HUES6 (cell line): Measurements from ENCODE around the gene SQSTM1.

Source experiments
- H3K27ac ChIP-seq: 2 replicates; pipeline ENCODE4 v1.7.0; 2013; ENCODE audit warnings: low read depth, mild to moderate bottlenecking, low read length, inconsistent platforms
- H3K27me3 ChIP-seq: 2 replicates; pipeline ENCODE4 v1.6.1; 2013; ENCODE audit warnings: low read length; ENCODE audit not compliant: control insufficient read depth, insufficient read depth
- H3K36me3 ChIP-seq: 2 replicates; pipeline ENCODE4 v1.6.1; 2013; ENCODE audit warnings: low read length; ENCODE audit not compliant: control insufficient read depth, insufficient read depth
- H3K4me1 ChIP-seq: 2 replicates; pipeline ENCODE4 v1.6.1; 2013; ENCODE audit warnings: low read length; ENCODE audit not compliant: control insufficient read depth, insufficient read depth
- H3K4me3 ChIP-seq: 2 replicates; pipeline ENCODE4 v1.5.1; 2013; ENCODE audit warnings: low read depth, low read length
- H3K9ac ChIP-seq: one replicate; pipeline ENCODE4 v1.6.1; 2013; ENCODE audit warnings: mild to moderate bottlenecking, low read length
- H3K9me3 ChIP-seq: 2 replicates; pipeline ENCODE4 v1.6.1; 2013; ENCODE audit warnings: low read depth, low read length; ENCODE audit not compliant: control insufficient read depth, insufficient read depth

Gene SQSTM1

DNA sequence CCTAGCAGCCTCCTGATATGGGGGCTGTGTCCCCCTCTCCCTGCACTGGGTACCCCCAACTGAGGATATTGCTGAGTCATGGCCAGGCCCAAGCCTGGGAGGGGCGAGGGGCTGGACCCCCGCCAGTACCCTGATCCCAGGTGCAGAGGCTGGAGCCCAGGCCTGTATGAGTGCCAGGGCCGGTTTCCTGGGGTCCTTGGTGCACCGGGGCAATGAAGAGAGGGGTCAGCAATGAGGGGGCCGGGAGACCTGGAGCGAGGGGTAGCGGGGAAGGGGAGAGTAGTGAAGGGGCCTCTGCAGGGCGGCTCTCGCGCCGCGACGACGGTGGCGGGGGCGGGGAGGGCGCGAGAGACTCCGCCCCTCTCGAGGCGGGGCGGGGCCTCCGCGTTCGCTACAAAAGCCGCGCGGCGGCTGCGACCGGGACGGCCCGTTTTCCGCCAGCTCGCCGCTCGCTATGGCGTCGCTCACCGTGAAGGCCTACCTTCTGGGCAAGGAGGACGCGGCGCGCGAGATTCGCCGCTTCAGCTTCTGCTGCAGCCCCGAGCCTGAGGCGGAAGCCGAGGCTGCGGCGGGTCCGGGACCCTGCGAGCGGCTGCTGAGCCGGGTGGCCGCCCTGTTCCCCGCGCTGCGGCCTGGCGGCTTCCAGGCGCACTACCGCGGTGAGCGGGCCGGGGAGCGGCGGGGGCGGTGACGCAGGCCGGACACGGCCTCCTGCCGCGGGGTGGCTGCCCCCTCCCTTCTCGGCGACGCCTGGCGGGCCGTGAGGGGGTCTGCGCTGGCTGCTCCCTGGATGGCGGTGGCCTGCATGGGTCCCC is at the start of gene SQSTM1:
Gene SQSTM1 (plus strand): TSS at position 423 of the 815 bp plus-strand sequence. CDS start 32 bp downstream, at position 455.
- H3K36me3 ChIP-seq = peaks cover 38% of the 10 kb centered on the region
- H3K4me1 ChIP-seq = peaks cover 34% of the 10 kb centered on the region
- peak within 1 kb of the TSS; percentile 97 for H3K9ac ChIP-seq
- H3K27me3 ChIP-seq = no peaks in the 10 kb centered on the region
- no peaks in the 10 kb centered on the region for H3K9me3 ChIP-seq
- peak within 1 kb of the TSS; percentile 85 for H3K27ac ChIP-seq
- peak within 1 kb of the TSS; percentile 80 for H3K4me3 ChIP-seq

- Histone ChIP-seq H3K36me3 (peaks cover 91% of the 10 kb centered on the region), H3K4me3 (no peak overlapping the region), H3K4me1 (peaks cover 5% of the 10 kb centered on the region; the same call in 1 of the 2 replicates), H3K27ac (no peak overlapping the region), H3K9me3 (no peaks in the 10 kb centered on the region), H3K9ac (no peak overlapping the region), H3K27me3 (no peaks in the 10 kb centered on the region)
These were observed 49.3 kb upstream of the SQSTM1 start for GRCh38 chr5:179771311-179771895.

GRCh38 chr5:179772351-179772750 is 48.4 kb upstream of the SQSTM1 start:
- H3K36me3 ChIP-seq = peaks cover 90% of the 10 kb centered on the region
- no peaks in the 10 kb centered on the region for H3K4me1 ChIP-seq
- H3K27me3 ChIP-seq = no peaks in the 10 kb centered on the region
- no peak overlapping the region for H3K27ac ChIP-seq
- H3K4me3 ChIP-seq = no peak overlapping the region
- no peak overlapping the region for H3K9ac ChIP-seq
- H3K9me3 ChIP-seq = no peaks in the 10 kb centered on the region

GRCh38 chr5:179773686-179774040 is 47.0 kb upstream of the SQSTM1 start:
- no peaks in the 10 kb centered on the region for H3K4me1 ChIP-seq
- no peaks in the 10 kb centered on the region for H3K27me3 ChIP-seq
- H3K9ac ChIP-seq = no peak overlapping the region
- no peaks in the 10 kb centered on the region for H3K9me3 ChIP-seq
- H3K4me3 ChIP-seq = no peak overlapping the region
- no peak overlapping the region for H3K27ac ChIP-seq
- H3K36me3 ChIP-seq = peaks cover 93% of the 10 kb centered on the region

GRCh38 chr5:179774442-179774841 is 46.3 kb upstream of the SQSTM1 start:
- Histone ChIP-seq H3K9me3 (no peaks in the 10 kb centered on the region), H3K27me3 (no peaks in the 10 kb centered on the region), H3K9ac (no peak overlapping the region), H3K27ac (no peak overlapping the region), H3K4me1 (no peaks in the 10 kb centered on the region), H3K36me3 (peaks cover 92% of the 10 kb centered on the region), H3K4me3 (no peak overlapping the region)

- Histone ChIP-seq H3K27ac (no peak overlapping the region), H3K9me3 (no peaks in the 10 kb centered on the region), H3K4me1 (no peaks in the 10 kb centered on the region), H3K27me3 (no peaks in the 10 kb centered on the region), H3K4me3 (no peak overlapping the region), H3K36me3 (peaks cover 79% of the 10 kb centered on the region), H3K9ac (no peak overlapping the region)
These were observed 44.2 kb upstream of the SQSTM1 start for GRCh38 chr5:179776411-179776938.

DNA sequence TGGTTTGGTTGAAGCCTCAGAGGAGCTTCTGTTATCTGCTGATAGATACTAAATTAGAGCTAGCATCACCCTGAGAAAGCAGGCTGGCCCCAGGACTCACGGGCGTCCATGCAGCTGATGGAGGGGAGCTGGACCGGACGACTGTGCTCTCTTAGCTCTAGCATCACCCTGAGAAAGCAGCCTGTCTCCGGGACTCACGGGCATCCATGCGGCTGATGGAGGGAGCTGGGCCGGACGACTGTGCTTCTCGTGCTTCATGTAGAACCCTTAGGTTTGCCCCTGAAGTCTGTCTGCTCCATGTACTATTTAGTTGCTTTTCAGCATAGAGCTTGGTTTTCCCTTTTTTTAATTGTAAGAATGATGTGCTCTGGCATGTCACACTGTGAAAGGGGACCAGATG is 43.2 kb upstream of the SQSTM1 start:
- H3K9ac ChIP-seq = no peak overlapping the region
- H3K4me3 ChIP-seq = no peak overlapping the region
- H3K27ac ChIP-seq = no peak overlapping the region
- H3K27me3 ChIP-seq = no peaks in the 10 kb centered on the region
- no peaks in the 10 kb centered on the region for H3K4me1 ChIP-seq
- H3K9me3 ChIP-seq = no peaks in the 10 kb centered on the region
- peaks cover 69% of the 10 kb centered on the region for H3K36me3 ChIP-seq

DNA sequence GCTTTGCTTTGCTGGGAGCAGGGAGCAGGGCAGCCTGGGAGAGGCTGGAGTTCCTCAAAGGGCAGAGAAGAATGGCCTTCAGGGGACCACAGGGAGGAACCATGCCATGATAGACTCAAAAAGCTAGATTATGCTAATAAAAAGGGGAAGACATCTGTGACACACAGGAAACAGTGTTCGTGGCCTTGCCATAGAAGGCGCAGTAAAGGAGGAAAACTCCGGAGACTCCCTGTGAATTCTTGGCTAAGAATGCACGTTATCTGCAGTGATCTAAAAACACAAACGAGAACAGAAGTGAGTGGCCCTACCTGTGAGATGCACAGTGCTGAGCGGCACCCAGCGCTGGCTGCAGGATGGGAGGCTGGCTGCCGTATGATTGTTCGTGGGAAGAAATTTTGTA is 42.8 kb upstream of the SQSTM1 start:
- peaks cover 66% of the 10 kb centered on the region for H3K36me3 ChIP-seq
- H3K4me3 ChIP-seq = no peak overlapping the region
- H3K27me3 ChIP-seq = no peaks in the 10 kb centered on the region
- H3K9me3 ChIP-seq = no peaks in the 10 kb centered on the region
- no peak overlapping the region for H3K9ac ChIP-seq
- H3K27ac ChIP-seq = no peak overlapping the region
- no peaks in the 10 kb centered on the region for H3K4me1 ChIP-seq

DNA sequence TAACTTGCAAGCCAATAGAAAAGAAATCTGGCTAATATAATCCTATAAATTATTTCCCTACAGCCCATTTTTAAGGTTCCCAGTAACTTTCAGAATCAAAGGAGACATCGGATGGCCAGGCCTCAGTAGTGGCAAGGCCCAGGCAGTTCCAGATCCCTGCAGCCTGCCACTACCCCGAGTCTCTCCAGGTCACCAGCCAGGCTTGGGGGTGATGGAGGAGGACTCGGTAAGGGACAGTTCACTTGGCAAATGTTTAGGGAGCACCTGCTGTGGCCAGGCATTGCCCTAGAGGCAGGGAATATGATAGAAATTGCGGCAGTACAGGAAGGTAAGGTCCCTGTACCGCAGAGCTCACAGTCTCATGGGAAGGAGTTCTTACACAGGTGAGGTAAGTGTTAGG is 42.1 kb upstream of the SQSTM1 start:
- Histone ChIP-seq H3K36me3 (peaks cover 59% of the 10 kb centered on the region), H3K4me1 (no peaks in the 10 kb centered on the region), H3K27ac (no peak overlapping the region), H3K9ac (no peak overlapping the region), H3K4me3 (no peak overlapping the region), H3K9me3 (no peaks in the 10 kb centered on the region), H3K27me3 (no peaks in the 10 kb centered on the region)

- no peak overlapping the region for H3K4me3 ChIP-seq
- H3K27me3 ChIP-seq = no peaks in the 10 kb centered on the region
- no peaks in the 10 kb centered on the region for H3K4me1 ChIP-seq
- no peak overlapping the region for H3K9ac ChIP-seq
- H3K36me3 ChIP-seq = peaks cover 47% of the 10 kb centered on the region
- no peaks in the 10 kb centered on the region for H3K9me3 ChIP-seq
- no peak overlapping the region for H3K27ac ChIP-seq
These were observed 40.9 kb upstream of the SQSTM1 start for GRCh38 chr5:179779826-179780225.

DNA sequence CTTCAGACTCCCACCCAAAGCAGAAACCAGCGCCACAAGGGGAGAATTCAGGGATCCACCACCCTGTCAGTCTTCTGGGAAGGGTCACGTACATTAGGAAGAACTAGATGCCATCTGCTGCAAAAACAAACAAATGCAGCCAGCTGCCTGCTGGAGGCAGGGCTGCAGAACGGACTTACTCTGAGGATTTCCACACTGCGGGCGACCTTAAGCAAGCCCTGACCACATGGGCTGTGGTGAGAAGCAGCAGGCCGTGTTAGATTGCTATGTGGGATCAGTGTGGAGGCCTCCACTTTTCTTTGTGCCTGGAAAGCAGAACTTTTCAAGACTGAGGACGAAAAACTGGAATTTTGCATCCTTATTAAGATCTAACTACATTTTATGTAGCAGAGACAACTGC is 40.3 kb upstream of the SQSTM1 start:
- Histone ChIP-seq H3K36me3 (peaks cover 43% of the 10 kb centered on the region), H3K9me3 (no peaks in the 10 kb centered on the region), H3K9ac (no peak overlapping the region), H3K27ac (no peak overlapping the region), H3K4me3 (no peak overlapping the region), H3K4me1 (no peaks in the 10 kb centered on the region), H3K27me3 (no peaks in the 10 kb centered on the region)
